Activated CD4-positive, alpha-beta T cell treated with anti-CD3 and anti-CD28 coated beads for 36 hours (primary cell): ENCODE results near the gene LBX1. TPM values are rescaled to one million over a fixed set of nuclear protein-coding genes. Genes with fewer than 3 reads are reported as not detected.

Experiments
- ATAC-seq: fragments of 200-7000 bp; cut with Tn5 transposase; one replicate; pipeline ENCODE4 v1.10.0; 2021; ENCODE audit warnings: mild to moderate bottlenecking, moderate library complexity
- CTCF ChIA-PET: fragments of 350-600 bp; sonication (Branson Sonifier 250); formaldehyde crosslinking; loops from one replicate; lab custom pipeline; 2021; ENCODE audit warnings: antibody characterized with exemption; lab: Charles Lee
- POLR2A ChIA-PET: fragments of 350-600 bp; sonication (Branson Sonifier 250); formaldehyde crosslinking; loops from one replicate; lab custom pipeline; 2021; ENCODE audit warnings: antibody characterized with exemption, inconsistent platforms; lab: Charles Lee
- DNase-seq: peaks from one replicate; pipeline ENCODE4 v3.0.0-alpha.2; 2020
- H3K27ac Mint-ChIP-seq: one replicate; pipeline ENCODE4 v1.8.0; 2021; ENCODE audit warnings: mixed read lengths
- H3K27me3 Mint-ChIP-seq: one replicate; pipeline ENCODE4 v1.8.0; 2021; ENCODE audit warnings: mixed read lengths
- H3K36me3 Mint-ChIP-seq: one replicate; pipeline ENCODE4 v1.8.0; 2021; ENCODE audit warnings: low read depth, mixed read lengths
- H3K4me1 Mint-ChIP-seq: one replicate; pipeline ENCODE4 v1.8.0; 2021; ENCODE audit warnings: mixed read lengths
- H3K4me3 Mint-ChIP-seq: one replicate; pipeline ENCODE4 v1.8.0; 2021; ENCODE audit warnings: mild to moderate bottlenecking, moderate library complexity, mixed read lengths
- H3K9me3 Mint-ChIP-seq: one replicate; pipeline ENCODE4 v1.8.0; 2021; ENCODE audit warnings: low read depth, mixed read lengths
- intact Hi-C, 2 experiments: fragments of 100-400 bp; cut with DNase I in 1 of 2; cut with micrococcal nuclease in 1 of 2; formaldehyde crosslinking; loops; one replicate each; pipeline versions ENCODE4 v1.14.2 to v1.15.1; 2022 to 2024; cut with DNase I, micrococcal nuclease
- total RNA-seq, 2 experiments: library from RNA; stranded (reverse); gene quantifications; one replicate each; pipeline ENCODE4 v1.2.3, GENCODE V29; 2021

The LBX1 gene
- total RNA-seq, 2 experiments from 2014 or later, result not detected

- intact Hi-C loops, result no loop called here
- no peaks in the 10 kb centered on the region for H3K9me3 Mint-ChIP-seq
- POLR2A ChIA-PET, result no interaction called here
- no peak overlapping the region for H3K4me3 Mint-ChIP-seq
- CTCF ChIA-PET, result interaction anchor here (1.1 to 1.9 kb wide), 3 partner anchors 10 to 31 kb away, joined by 3 to 11 read pairs (median 3); no protein-coding TSS in a partner anchor
- peaks cover 42% of the 10 kb centered on the region for H3K27me3 Mint-ChIP-seq
- DNase-seq (no peak), ATAC-seq (no peak)
- H3K27ac Mint-ChIP-seq, result no peak overlapping the region
- no peaks in the 10 kb centered on the region for H3K36me3 Mint-ChIP-seq
- no peaks in the 10 kb centered on the region for H3K4me1 Mint-ChIP-seq
These were observed 15.2 kb upstream of the LBX1 start for GRCh38 chr10:101244321-101245050.

- Mint-ChIP-seq H3K4me1 (peaks cover 12% of the 10 kb centered on the region), H3K27ac (no peak overlapping the region), H3K4me3 (no peak overlapping the region), H3K27me3 (peaks cover 56% of the 10 kb centered on the region), H3K36me3 (no peaks in the 10 kb centered on the region), H3K9me3 (no peaks in the 10 kb centered on the region)
- ChIA-PET CTCF (interaction anchor here (0.6 to 4.7 kb wide), 4 partner anchors 27 to 414 kb away, joined by 3 to 47 read pairs (median 4); no protein-coding TSS in a partner anchor), POLR2A (no interaction called here)
- intact Hi-C loops, result no loop called here
- ATAC-seq (no peak), DNase-seq (no peak)
These were observed 12.8 kb upstream of the LBX1 start for GRCh38 chr10:101241840-101242707.

- Mint-ChIP-seq H3K36me3 (no peaks in the 10 kb centered on the region), H3K4me3 (no peak overlapping the region), H3K27me3 (peaks cover 57% of the 10 kb centered on the region), H3K4me1 (peaks cover 21% of the 10 kb centered on the region), H3K27ac (no peak overlapping the region), H3K9me3 (no peaks in the 10 kb centered on the region)
- CTCF ChIA-PET, result interaction anchor here (0.6 to 4.7 kb wide), 13 partner anchors 12 to 711 kb away, joined by 3 to 47 read pairs (median 4); no protein-coding TSS in a partner anchor
- ATAC-seq (peak; percentile 81), DNase-seq (peak; percentile 63)
- intact Hi-C loops, result loop anchor here in 1 of 2 experiments (1.0 to 10.0 kb wide), 2 partner anchors 24 to 1704 kb away; partner anchors contain the start of gene NKX2-3
- POLR2A ChIA-PET, result no interaction called here
These were observed 9.5 kb upstream of the LBX1 start for GRCh38 chr10:101238732-101239105.

- Mint-ChIP-seq H3K9me3 (no peaks in the 10 kb centered on the region), H3K36me3 (no peaks in the 10 kb centered on the region), H3K4me3 (no peak overlapping the region), H3K4me1 (peaks cover 21% of the 10 kb centered on the region), H3K27ac (no peak overlapping the region), H3K27me3 (peaks cover 61% of the 10 kb centered on the region)
- ChIA-PET CTCF (interaction anchor here (0.6 to 4.7 kb wide), 13 partner anchors 13 to 711 kb away, joined by 3 to 47 read pairs (median 4); no protein-coding TSS in a partner anchor), POLR2A (interaction anchor here (0.6 kb wide), 1 partner anchor 219 kb away, joined by 5 read pairs; no protein-coding TSS in a partner anchor)
- intact Hi-C loops, result loop anchor here (1.0 to 10.0 kb wide), 4 partner anchors 19 to 1703 kb away; partner anchors contain the start of gene NKX2-3 (in 1 of the 2)
- DNase-seq, result no peak
- no peak for ATAC-seq
These were observed 8.9 kb upstream of the LBX1 start for GRCh38 chr10:101237982-101238731.

- ChIA-PET POLR2A (interaction anchor here (0.6 kb wide), 1 partner anchor 218 kb away, joined by 5 read pairs; no protein-coding TSS in a partner anchor), CTCF (interaction anchor here (0.7 to 4.7 kb wide), 8 partner anchors 16 to 675 kb away, joined by 3 to 47 read pairs (median 3); no protein-coding TSS in a partner anchor)
- ATAC-seq (no peak), DNase-seq (no peak)
- Mint-ChIP-seq H3K27me3 (peaks cover 63% of the 10 kb centered on the region), H3K4me3 (peak overlapping the region; percentile 26), H3K4me1 (peaks cover 21% of the 10 kb centered on the region), H3K36me3 (no peaks in the 10 kb centered on the region), H3K9me3 (no peaks in the 10 kb centered on the region), H3K27ac (no peak overlapping the region)
- intact Hi-C loops, result loop anchor here (2.0 to 10.0 kb wide), 3 partner anchors 19 to 1703 kb away; partner anchors contain the start of gene NKX2-3 (in 1 of the 2)
These were observed 8.1 kb upstream of the LBX1 start for GRCh38 chr10:101237081-101237981.

- ChIA-PET CTCF (interaction anchor here (0.6 to 1.3 kb wide), 5 partner anchors 15 to 354 kb away, joined by 3 to 5 read pairs (median 4); no protein-coding TSS in a partner anchor), POLR2A (interaction anchor here (0.7 kb wide), 1 partner anchor 549 kb away, joined by 5 read pairs; no protein-coding TSS in a partner anchor)
- Mint-ChIP-seq H3K27ac (no peak overlapping the region), H3K27me3 (peaks cover 71% of the 10 kb centered on the region), H3K4me3 (no peak overlapping the region), H3K9me3 (no peaks in the 10 kb centered on the region), H3K4me1 (peaks cover 21% of the 10 kb centered on the region), H3K36me3 (no peaks in the 10 kb centered on the region)
- DNase-seq (no peak), ATAC-seq (peak; percentile 24)
- intact Hi-C loops, result loop anchor here (2.0 to 10.0 kb wide), 3 partner anchors 18 to 1702 kb away; partner anchors contain the start of gene NKX2-3 (in 1 of the 2)
These were observed 7.3 kb upstream of the LBX1 start for GRCh38 chr10:101236376-101237080.

GRCh38 chr10:101235766-101236165, 6.5 kb upstream of the LBX1 start:
- DNase-seq (no peak), ATAC-seq (no peak)
- CTCF ChIA-PET, result interaction anchor here (0.6 to 1.3 kb wide), 4 partner anchors 15 to 94 kb away, joined by 3 to 5 read pairs (median 4); no protein-coding TSS in a partner anchor
- H3K27ac Mint-ChIP-seq, result no peak overlapping the region
- peaks cover 76% of the 10 kb centered on the region for H3K27me3 Mint-ChIP-seq
- intact Hi-C loops, result loop anchor here (2.0 to 10.0 kb wide), 3 partner anchors 17 to 1701 kb away; partner anchors contain the start of gene NKX2-3 (in 1 of the 2)
- peaks cover 21% of the 10 kb centered on the region for H3K4me1 Mint-ChIP-seq
- no peaks in the 10 kb centered on the region for H3K36me3 Mint-ChIP-seq
- H3K9me3 Mint-ChIP-seq, result no peaks in the 10 kb centered on the region
- H3K4me3 Mint-ChIP-seq, result no peak overlapping the region
- POLR2A ChIA-PET, result interaction anchor here (0.7 kb wide), 1 partner anchor 548 kb away, joined by 5 read pairs; no protein-coding TSS in a partner anchor

- ChIA-PET CTCF (interaction anchor here (0.5 to 1.7 kb wide), 8 partner anchors 10 to 545 kb away, joined by 3 to 4 read pairs (median 3); no protein-coding TSS in a partner anchor), POLR2A (interaction anchor here (0.7 kb wide), 1 partner anchor 78 kb away, joined by 3 read pairs; no protein-coding TSS in a partner anchor)
- intact Hi-C loops, result loop anchor here in 1 of 2 experiments (10.0 kb wide), 1 partner anchor 1700 kb away; the partner anchor contains the start of gene NKX2-3
- Mint-ChIP-seq H3K36me3 (no peaks in the 10 kb centered on the region), H3K27me3 (peaks cover 71% of the 10 kb centered on the region), H3K4me1 (peaks cover 24% of the 10 kb centered on the region), H3K27ac (no peak overlapping the region), H3K4me3 (no peak overlapping the region), H3K9me3 (no peaks in the 10 kb centered on the region)
- no peak for ATAC-seq
- DNase-seq, result no peak
These were observed 5.1 kb upstream of the LBX1 start for GRCh38 chr10:101234333-101234732.

GRCh38 chr10:101233863-101234262, 4.6 kb upstream of the LBX1 start:
- POLR2A ChIA-PET, result interaction anchor here (0.7 kb wide), 1 partner anchor 78 kb away, joined by 3 read pairs; no protein-coding TSS in a partner anchor
- no peak overlapping the region for H3K4me3 Mint-ChIP-seq
- H3K4me1 Mint-ChIP-seq, result peaks cover 27% of the 10 kb centered on the region
- CTCF ChIA-PET, result interaction anchor here (0.6 to 1.7 kb wide), 6 partner anchors 11 to 336 kb away, joined by 3 to 4 read pairs (median 3); no protein-coding TSS in a partner anchor
- intact Hi-C loops, result loop anchor here in 1 of 2 experiments (10.0 kb wide), 1 partner anchor 1699 kb away; the partner anchor contains the start of gene NKX2-3
- peaks cover 70% of the 10 kb centered on the region for H3K27me3 Mint-ChIP-seq
- H3K9me3 Mint-ChIP-seq, result no peaks in the 10 kb centered on the region
- ATAC-seq (no peak), DNase-seq (no peak)
- no peaks in the 10 kb centered on the region for H3K36me3 Mint-ChIP-seq
- H3K27ac Mint-ChIP-seq, result no peak overlapping the region
